ENCODE data around the gene RRAGD.
A peak's percentile ranks its signal among the peaks of the same experiment; 100 is the strongest.

Gene RRAGD

DNA sequence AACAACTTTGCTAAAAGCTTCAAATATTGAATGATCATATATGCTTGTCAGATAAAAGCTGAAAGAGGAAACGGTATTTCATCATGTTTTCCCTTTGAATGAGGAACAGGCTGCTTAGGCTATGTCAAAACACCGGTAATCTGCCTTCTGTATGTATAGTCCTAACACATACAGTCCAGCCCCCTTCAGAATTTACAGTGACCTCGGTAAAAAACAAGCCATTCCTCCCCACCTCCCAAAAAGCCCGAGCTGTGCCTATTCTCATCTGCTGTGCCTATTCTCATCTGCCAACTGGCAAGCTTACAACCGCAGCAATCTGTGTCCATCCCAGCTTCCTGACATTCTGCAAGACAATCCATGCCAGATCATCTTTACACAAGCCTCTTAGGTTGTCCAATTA, 32.8 kb downstream of the RRAGD start:
- no peaks in the 10 kb centered on the region for H3K9me3 Mint-ChIP-seq
- H3K27me3 Mint-ChIP-seq, result no peaks in the 10 kb centered on the region
- CTCF ChIA-PET, result interaction anchor here (0.9 to 1.4 kb wide), 2 partner anchors 12 to 49 kb away, joined by 3 read pairs; no protein-coding TSS in a partner anchor
- peaks cover 23% of the 10 kb centered on the region for H3K4me1 Mint-ChIP-seq
- H3K27ac Mint-ChIP-seq, result no peak overlapping the region
- peaks cover 3% of the 10 kb centered on the region for H3K36me3 Mint-ChIP-seq
- no peak overlapping the region for H3K4me3 Mint-ChIP-seq
- no peak for DNase-seq

DNA sequence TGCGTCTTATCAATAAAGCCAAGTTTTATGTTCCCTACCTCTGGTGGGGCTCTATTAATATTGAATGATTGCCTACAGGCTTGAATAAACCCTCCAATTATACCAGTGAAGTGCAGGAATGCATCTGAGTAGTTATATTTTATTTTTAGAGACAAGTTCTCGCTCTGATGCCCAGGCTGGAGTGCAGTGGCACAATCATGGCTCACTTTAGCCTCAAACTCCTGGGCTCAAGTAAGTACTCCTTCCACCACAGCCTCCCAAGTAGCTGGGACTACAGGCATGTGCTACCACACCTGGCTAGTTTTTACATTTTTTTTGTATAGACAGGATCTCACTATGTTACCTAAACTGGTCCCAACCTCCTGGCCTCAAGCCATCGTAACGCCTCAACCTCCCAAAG, 33.4 kb downstream of the RRAGD start:
- H3K4me1 Mint-ChIP-seq, result peaks cover 28% of the 10 kb centered on the region

DNA sequence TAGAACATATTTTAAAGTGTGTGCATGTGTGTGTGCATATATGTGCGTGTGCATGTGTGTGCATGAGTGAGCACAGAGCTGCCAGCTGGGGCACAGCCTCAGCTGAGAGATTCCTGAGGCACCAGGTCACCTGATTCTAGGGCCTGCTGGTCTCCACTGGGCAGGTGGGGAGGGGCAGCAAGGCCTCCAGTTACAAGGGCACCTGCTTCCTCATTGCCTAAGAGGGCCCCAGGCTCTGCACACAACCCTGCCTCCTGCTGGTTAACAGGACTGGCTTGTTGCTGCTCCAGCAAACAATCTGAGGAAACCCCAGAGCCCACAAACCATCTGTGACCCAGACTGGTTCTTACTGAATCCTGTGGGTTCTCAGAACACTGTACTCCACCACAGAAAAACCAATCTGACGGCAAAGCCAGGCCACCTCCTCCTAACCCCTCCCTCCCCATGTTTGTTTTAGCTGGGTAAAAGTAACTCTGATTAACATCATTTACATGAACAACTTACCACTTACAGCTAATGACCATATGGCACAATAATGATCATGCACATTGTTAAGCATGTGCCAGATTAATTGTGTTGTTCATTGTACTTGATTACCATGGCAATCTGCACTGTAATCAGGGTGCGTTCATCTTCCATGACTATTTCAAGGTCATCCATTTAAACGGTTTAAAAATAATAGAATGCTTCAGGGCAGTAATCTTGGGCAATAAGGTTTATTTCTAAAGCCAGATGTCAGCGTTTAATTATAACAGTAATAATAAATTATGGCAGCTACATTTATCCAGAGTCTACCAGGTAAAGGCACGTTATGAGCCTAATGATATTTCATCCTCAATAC, 36.4 kb downstream of the RRAGD start:
- H3K9me3 Mint-ChIP-seq, result no peaks in the 10 kb centered on the region
- peaks cover 42% of the 10 kb centered on the region for H3K4me1 Mint-ChIP-seq
- H3K27ac Mint-ChIP-seq, result peak overlapping the region; percentile 82
- H3K4me3 Mint-ChIP-seq, result peak overlapping the region; percentile 21
- no peaks in the 10 kb centered on the region for H3K27me3 Mint-ChIP-seq
- H3K36me3 Mint-ChIP-seq, result no peaks in the 10 kb centered on the region
- CTCF ChIA-PET, result interaction anchor here (0.9 to 1.8 kb wide), 7 partner anchors 9 to 393 kb away, joined by 3 to 10 read pairs (median 4); no protein-coding TSS in a partner anchor
- DNase-seq, result peak; percentile 90

More for the DNA sequence above, 33.4 kb downstream of the RRAGD start:
- CTCF ChIA-PET, result interaction anchor here (0.9 to 1.4 kb wide), 2 partner anchors 11 to 50 kb away, joined by 3 read pairs; no protein-coding TSS in a partner anchor
- H3K36me3 Mint-ChIP-seq, result peaks cover 3% of the 10 kb centered on the region
- no peaks in the 10 kb centered on the region for H3K27me3 Mint-ChIP-seq
- DNase-seq, result no peak
- no peak overlapping the region for H3K4me3 Mint-ChIP-seq
- no peaks in the 10 kb centered on the region for H3K9me3 Mint-ChIP-seq
- no peak overlapping the region for H3K27ac Mint-ChIP-seq

DNA sequence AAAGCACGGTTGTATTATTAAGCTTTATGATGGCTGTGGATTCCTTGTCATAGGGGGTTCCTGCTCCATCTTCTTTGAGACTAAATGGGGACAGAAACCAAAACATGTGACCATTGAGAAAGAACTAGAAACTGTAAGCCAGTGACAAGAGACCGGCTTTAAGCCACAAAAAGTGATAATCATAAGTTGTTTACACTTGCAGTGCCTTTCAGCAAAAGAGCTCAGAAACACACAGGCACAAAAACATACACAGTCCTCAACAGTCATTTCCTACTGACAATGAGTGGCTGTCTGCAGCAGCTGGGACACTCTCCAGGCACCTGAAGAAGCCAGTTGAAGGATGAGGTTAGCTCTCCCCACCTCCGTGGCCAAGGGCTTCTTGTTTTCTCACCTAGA, 39.6 kb downstream of the RRAGD start:
- no peaks in the 10 kb centered on the region for H3K36me3 Mint-ChIP-seq
- H3K4me3 Mint-ChIP-seq, result no peak overlapping the region
- H3K4me1 Mint-ChIP-seq, result peaks cover 45% of the 10 kb centered on the region
- H3K9me3 Mint-ChIP-seq, result no peaks in the 10 kb centered on the region
- DNase-seq, result peak; percentile 52
- CTCF ChIA-PET, result interaction anchor here (0.5 to 4.1 kb wide), 41 partner anchors 8 to 1107 kb away, joined by 3 to 26 read pairs (median 5); partner anchors contain the start of genes ANKRD6 and RRAGD
- H3K27ac Mint-ChIP-seq, result peak overlapping the region; percentile 84
- H3K27me3 Mint-ChIP-seq, result no peaks in the 10 kb centered on the region

DNA sequence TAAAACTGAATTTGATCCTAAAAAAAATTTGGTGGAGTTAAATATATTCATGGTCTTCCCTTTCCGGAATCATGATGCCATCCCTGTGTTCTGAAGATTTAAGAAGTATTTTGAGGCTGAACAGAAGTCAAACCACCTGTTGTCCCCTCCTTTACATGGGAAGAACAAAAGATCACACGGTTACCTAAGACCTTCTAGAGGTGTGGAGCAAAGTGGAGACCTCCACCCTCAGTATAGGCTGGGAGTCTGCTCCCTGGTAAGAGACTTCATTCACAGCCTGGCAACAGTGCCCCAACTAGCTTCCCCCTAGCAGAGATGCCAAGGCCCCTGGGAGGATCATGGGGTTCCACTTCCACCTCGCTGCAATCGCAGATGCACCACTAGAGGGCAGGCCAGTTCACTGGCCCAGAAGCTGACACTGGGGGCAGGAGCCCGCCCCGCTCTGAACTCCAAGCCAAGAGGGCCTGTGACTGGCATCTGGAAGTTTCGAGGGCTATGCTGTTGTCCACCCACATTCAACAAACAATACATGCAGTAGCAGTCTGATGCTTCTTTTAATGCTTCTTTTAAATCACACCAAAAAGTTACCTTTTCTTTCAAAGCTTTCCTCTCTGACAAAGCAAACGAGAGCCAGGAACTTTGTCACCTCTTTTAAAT, 40.1 kb downstream of the RRAGD start:
- Mint-ChIP-seq H3K36me3 (no peaks in the 10 kb centered on the region), H3K4me1 (peaks cover 45% of the 10 kb centered on the region), H3K4me3 (no peak overlapping the region), H3K9me3 (no peaks in the 10 kb centered on the region), H3K27ac (peak overlapping the region; percentile 84), H3K27me3 (no peaks in the 10 kb centered on the region)
- peak; percentile 85 for DNase-seq
- CTCF ChIA-PET, result interaction anchor here (0.5 to 4.1 kb wide), 43 partner anchors 8 to 1107 kb away, joined by 3 to 26 read pairs (median 4); partner anchors contain the start of genes ANKRD6 and RRAGD

DNA sequence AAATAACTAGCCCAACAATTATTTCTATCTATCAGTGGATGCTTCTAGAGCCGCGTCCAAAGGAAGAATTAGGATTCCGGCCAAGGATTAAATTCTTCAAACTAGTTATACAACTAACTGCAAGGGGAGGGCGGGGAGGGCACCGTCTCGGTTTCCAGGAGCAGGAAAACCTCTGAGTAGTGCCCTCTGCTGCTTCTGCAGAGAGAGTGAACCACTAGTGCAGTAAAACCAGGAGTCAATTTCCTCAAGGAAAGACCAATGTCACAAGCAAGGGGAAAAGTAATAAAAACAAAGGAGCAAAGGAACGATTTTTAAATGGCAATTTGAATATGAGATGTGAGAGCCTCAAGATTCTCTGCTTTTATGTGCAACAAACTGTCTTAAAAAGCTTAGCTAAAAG, 43.1 kb downstream of the RRAGD start:
- Mint-ChIP-seq H3K27me3 (no peaks in the 10 kb centered on the region), H3K4me3 (no peak overlapping the region), H3K4me1 (peaks cover 43% of the 10 kb centered on the region), H3K27ac (no peak overlapping the region), H3K36me3 (peaks cover under 1% of the 10 kb centered on the region), H3K9me3 (no peaks in the 10 kb centered on the region)
- no peak for DNase-seq
- CTCF ChIA-PET, result interaction anchor here (0.7 to 4.1 kb wide), 10 partner anchors 13 to 387 kb away, joined by 3 to 16 read pairs (median 4); partner anchors contain the start of gene ANKRD6

DNA sequence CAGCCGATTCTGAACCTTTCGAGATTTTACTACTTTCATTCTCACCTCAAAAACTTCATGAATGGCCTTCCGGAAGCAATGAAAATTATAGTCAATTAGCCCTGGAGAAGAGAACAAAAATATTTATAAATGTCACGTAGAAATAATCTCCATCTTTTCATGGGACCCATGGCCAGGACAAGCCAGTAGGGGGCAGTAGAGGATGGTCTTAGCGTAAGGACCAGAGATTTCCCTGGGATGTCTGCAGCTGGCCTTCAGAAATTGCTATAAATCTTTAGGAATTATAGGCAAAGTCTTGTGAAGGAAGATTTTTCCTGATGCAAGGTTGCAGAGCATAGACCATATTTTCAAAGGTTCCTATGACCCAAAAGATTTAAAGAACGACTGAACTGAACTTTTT, 44.0 kb downstream of the RRAGD start:
- Mint-ChIP-seq H3K4me1 (peaks cover 45% of the 10 kb centered on the region), H3K27ac (no peak overlapping the region), H3K9me3 (peaks cover under 1% of the 10 kb centered on the region), H3K4me3 (no peak overlapping the region), H3K27me3 (no peaks in the 10 kb centered on the region), H3K36me3 (peaks cover 2% of the 10 kb centered on the region)
- DNase-seq, result peak; percentile 73
- CTCF ChIA-PET, result interaction anchor here (0.8 to 4.1 kb wide), 11 partner anchors 12 to 386 kb away, joined by 3 to 16 read pairs (median 4); partner anchors contain the start of genes ANKRD6 and UBE2J1

DNA sequence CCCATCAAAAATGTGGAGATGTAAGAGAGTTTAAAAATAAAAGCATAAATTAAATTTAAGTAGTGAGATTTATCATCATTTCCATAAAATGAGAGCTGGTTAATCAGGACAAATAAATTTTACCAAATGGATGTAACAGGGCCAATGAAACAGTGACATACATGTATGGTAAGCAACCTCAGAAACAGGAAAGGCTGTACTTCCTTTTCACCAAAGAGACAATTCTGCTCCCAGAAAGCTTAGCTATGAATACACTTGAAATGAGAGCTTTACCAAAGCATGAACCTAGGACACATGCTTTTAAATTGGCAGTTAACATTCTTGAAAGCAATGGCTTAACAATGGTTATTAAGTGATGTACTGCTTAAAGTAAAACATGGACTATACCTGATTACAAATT, 47.5 kb downstream of the RRAGD start:
- Mint-ChIP-seq H3K27me3 (no peaks in the 10 kb centered on the region), H3K27ac (no peak overlapping the region), H3K4me1 (peaks cover 50% of the 10 kb centered on the region), H3K4me3 (no peak overlapping the region), H3K36me3 (peaks cover 4% of the 10 kb centered on the region), H3K9me3 (peaks cover 3% of the 10 kb centered on the region)
- CTCF ChIA-PET, result interaction anchor here (1.0 to 3.1 kb wide), 5 partner anchors 8 to 382 kb away, joined by 3 to 21 read pairs (median 7); no protein-coding TSS in a partner anchor
- no peak for DNase-seq

DNA sequence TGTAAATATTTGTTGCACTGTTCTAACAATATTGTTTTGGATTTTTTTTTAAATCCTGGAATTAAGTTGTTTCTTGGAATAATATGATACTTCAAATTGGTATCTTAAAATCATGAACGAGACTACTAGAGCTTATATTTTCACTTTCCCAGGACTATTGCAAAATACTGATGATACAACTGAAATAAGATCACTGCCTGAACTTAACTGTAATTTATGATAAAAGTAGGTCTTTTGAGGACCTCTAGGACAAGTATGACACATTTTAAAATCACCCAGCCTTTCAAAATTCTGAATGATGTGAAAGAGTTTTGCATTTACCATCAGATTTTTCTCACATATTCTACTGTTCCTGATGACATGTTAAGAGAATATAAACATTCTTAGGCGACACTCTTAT, 50.9 kb downstream of the RRAGD start:
- H3K36me3 Mint-ChIP-seq, result peaks cover 4% of the 10 kb centered on the region
- H3K27me3 Mint-ChIP-seq, result no peaks in the 10 kb centered on the region
- CTCF ChIA-PET, result interaction anchor here (2.7 kb wide), 1 partner anchor 11 kb away, joined by 13 read pairs; no protein-coding TSS in a partner anchor
- peaks cover 3% of the 10 kb centered on the region for H3K9me3 Mint-ChIP-seq
- peaks cover 69% of the 10 kb centered on the region for H3K4me1 Mint-ChIP-seq
- no peak overlapping the region for H3K4me3 Mint-ChIP-seq
- no peak overlapping the region for H3K27ac Mint-ChIP-seq
- DNase-seq, result no peak

DNA sequence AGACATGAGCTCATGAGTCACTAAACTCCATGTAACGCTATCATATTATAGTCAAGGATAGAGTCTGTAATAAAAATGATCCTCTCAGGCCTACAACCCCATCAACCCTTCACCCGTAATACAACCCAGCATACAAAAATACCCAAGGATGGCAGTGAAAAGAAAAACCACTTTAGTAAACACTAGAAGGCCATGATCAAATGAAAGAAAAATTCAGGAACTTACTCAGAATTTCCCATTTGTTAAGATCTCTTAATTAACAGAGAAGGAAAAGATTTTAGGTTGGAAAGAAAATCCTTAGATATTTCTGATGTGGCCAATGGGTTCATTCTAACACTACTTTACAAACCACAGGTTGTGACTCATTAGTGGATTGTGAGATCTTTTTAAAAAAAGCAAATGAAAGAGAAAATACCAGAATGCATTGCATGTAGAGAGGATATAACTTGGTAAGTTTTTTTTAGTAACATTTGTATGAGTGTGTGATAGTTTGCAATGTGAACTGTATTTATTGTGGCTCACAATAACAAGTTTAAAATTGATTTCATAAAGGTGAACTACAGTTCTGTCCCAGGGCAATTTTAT, 51.6 kb downstream of the RRAGD start:
- DNase-seq, result no peak
- Mint-ChIP-seq H3K27ac (peak overlapping the region; percentile 75), H3K4me3 (no peak overlapping the region)

DNA sequence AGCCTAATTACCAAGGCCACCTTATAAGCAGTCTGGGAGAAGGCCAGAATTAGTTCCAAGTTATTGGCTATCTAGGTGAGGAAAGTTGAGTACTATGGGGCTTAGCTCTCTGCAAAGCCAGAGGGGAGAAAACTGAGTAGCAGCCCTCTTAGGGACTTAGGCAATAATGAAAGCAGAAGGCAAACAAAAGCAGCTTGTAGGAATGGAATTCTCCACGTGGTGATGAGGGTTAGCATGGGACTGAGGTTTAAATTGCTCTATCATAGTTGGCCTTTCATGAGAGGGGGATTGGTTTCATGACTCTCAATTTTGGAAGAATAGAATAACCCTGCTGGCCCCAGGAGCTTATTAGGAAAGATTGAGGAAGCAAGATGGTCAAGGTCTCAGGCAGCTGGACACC, 52.5 kb downstream of the RRAGD start:
- no peak for DNase-seq
- CTCF ChIA-PET, result interaction anchor here (2.7 kb wide), 1 partner anchor 12 kb away, joined by 13 read pairs; no protein-coding TSS in a partner anchor
- no peaks in the 10 kb centered on the region for H3K27me3 Mint-ChIP-seq
- no peak overlapping the region for H3K27ac Mint-ChIP-seq
- H3K4me1 Mint-ChIP-seq, result peaks cover 65% of the 10 kb centered on the region
- H3K9me3 Mint-ChIP-seq, result peaks cover 3% of the 10 kb centered on the region
- peaks cover 4% of the 10 kb centered on the region for H3K36me3 Mint-ChIP-seq
- no peak overlapping the region for H3K4me3 Mint-ChIP-seq

More for the DNA sequence above, 51.6 kb downstream of the RRAGD start:
- no peaks in the 10 kb centered on the region for H3K27me3 Mint-ChIP-seq
- H3K4me1 Mint-ChIP-seq, result peaks cover 70% of the 10 kb centered on the region
- peaks cover 4% of the 10 kb centered on the region for H3K36me3 Mint-ChIP-seq
- CTCF ChIA-PET, result interaction anchor here (2.7 kb wide), 1 partner anchor 12 kb away, joined by 13 read pairs; no protein-coding TSS in a partner anchor
- peaks cover 3% of the 10 kb centered on the region for H3K9me3 Mint-ChIP-seq

DNA sequence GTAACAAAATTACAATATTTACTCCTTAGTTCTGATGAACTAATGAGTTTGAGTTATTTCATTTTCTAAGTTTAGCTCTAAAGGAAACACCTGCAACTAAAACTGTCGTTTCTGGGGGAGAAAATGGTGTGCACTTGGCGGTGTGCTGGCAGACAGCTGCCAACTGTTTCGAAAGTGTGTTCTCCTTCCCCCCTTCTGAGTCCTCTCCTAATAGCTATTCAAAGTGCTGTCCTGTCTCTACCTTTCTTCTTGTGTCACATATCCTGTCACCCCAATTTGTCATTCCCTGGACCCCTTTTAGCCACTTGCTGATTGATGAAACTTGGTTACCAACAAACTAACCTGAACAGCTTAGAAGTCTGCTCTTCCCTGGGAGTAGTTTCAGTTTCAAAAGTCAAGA, 54.7 kb downstream of the RRAGD start:
- H3K27ac Mint-ChIP-seq, result peak overlapping the region; percentile 87
- peak; percentile 34 for DNase-seq
- H3K4me1 Mint-ChIP-seq, result peaks cover 66% of the 10 kb centered on the region
- H3K4me3 Mint-ChIP-seq, result peak overlapping the region; percentile 65
- H3K9me3 Mint-ChIP-seq, result no peaks in the 10 kb centered on the region
- no peaks in the 10 kb centered on the region for H3K27me3 Mint-ChIP-seq
- H3K36me3 Mint-ChIP-seq, result no peaks in the 10 kb centered on the region
- CTCF ChIA-PET, result interaction anchor here (1.6 to 2.1 kb wide), 2 partner anchors 15 to 374 kb away, joined by 5 to 12 read pairs; no protein-coding TSS in a partner anchor

DNA sequence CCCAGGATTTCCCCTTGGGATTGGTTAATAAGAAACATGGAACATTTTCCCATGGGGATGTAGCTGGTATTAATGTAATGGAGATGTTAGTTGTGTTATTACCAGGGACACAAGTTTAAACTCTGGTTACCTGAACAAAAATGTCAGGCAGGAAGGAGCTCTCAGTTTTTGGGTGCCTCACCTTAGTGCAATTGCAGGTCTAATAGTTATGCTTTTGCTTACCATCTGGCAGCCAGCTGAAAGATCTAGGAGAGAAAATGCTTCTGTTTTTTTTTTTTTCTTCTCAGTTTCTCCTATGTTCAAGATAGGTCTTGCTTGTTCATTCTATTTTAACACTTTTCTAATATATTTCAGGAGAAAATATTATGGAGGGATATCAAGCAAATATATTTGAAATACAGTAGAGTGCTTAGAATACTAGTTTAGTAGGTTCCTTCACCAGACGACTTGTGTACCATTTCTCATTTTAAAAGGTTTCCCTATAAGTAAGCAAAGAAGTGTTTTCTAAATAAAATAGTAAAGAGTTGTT, 55.4 kb downstream of the RRAGD start:
- Mint-ChIP-seq H3K9me3 (no peaks in the 10 kb centered on the region), H3K27me3 (no peaks in the 10 kb centered on the region), H3K36me3 (peaks cover 3% of the 10 kb centered on the region), H3K4me3 (peak overlapping the region; percentile 65), H3K27ac (peak overlapping the region; percentile 87), H3K4me1 (peaks cover 70% of the 10 kb centered on the region)
- no peak for DNase-seq
- CTCF ChIA-PET, result interaction anchor here (0.6 to 2.1 kb wide), 5 partner anchors 11 to 395 kb away, joined by 3 to 12 read pairs (median 5); no protein-coding TSS in a partner anchor
